Fibroblast of gingiva (primary cell): ENCODE measurements around the gene SPINT2.
"Not testable (repeated sequence)": the region's sequence is repeated elsewhere in the genome, so short reads cannot be mapped to it uniquely, and the experiment has no call there.

ENCODE experiments used
- DNase-seq: peaks from one replicate; pipeline ENCODE4 v3.0.0-alpha.2; 2011; ENCODE audit warnings: low read depth

SPINT2 gene

DNA sequence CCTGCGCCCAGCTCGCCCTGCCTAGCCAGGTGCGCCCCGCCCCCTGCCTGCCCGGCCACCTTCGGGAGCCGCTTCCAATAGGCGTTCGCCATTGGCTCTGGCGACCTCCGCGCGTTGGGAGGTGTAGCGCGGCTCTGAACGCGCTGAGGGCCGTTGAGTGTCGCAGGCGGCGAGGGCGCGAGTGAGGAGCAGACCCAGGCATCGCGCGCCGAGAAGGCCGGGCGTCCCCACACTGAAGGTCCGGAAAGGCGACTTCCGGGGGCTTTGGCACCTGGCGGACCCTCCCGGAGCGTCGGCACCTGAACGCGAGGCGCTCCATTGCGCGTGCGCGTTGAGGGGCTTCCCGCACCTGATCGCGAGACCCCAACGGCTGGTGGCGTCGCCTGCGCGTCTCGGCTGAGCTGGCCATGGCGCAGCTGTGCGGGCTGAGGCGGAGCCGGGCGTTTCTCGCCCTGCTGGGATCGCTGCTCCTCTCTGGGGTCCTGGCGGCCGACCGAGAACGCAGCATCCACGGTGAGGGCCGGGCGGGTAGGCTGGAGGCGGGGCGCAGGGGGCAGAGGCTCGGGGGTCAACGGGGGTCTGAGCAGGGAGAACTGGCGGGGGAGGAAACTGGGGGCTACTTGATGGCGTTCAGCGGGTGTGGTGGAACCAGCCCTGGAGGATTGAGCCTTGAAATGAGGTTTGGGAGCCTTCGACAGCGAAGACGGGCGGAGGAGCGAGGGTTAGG lies at the start of gene SPINT2:
TSS of gene SPINT2 (plus strand) at position 88 of the 727 bp plus-strand sequence. CDS start at position 408, 320 bp downstream.
- no peak for DNase-seq

GRCh38 chr19:38216785-38217641 lies 47.4 kb upstream of the SPINT2 start:
- DNase-seq, result no peak

DNA sequence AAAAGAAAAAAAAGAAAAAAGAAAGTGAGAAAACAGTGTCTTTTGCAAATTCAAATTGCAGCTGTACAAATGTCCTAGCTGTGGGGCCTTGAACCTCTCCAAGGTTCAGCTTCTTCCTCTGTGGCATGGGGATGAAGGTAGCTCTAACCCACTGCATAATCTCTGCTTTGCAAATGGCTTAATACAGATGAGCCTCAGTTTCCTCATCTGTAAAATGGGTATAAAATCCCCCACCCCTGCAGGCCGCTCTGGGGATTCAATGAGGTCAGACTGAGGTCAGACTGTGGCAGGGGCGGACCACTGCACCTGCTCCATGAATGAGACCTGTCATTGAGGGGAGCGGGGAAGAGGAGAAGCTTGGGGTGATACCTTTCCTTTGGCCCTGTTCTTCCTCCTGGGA lies 46.2 kb upstream of the SPINT2 start:
- DNase-seq, result no peak

- DNase-seq, result no peak
These were observed 45.2 kb upstream of the SPINT2 start for GRCh38 chr19:38219221-38219620.

- DNase-seq, result no peak
These were observed 43.0 kb upstream of the SPINT2 start for GRCh38 chr19:38221421-38221820.

DNA sequence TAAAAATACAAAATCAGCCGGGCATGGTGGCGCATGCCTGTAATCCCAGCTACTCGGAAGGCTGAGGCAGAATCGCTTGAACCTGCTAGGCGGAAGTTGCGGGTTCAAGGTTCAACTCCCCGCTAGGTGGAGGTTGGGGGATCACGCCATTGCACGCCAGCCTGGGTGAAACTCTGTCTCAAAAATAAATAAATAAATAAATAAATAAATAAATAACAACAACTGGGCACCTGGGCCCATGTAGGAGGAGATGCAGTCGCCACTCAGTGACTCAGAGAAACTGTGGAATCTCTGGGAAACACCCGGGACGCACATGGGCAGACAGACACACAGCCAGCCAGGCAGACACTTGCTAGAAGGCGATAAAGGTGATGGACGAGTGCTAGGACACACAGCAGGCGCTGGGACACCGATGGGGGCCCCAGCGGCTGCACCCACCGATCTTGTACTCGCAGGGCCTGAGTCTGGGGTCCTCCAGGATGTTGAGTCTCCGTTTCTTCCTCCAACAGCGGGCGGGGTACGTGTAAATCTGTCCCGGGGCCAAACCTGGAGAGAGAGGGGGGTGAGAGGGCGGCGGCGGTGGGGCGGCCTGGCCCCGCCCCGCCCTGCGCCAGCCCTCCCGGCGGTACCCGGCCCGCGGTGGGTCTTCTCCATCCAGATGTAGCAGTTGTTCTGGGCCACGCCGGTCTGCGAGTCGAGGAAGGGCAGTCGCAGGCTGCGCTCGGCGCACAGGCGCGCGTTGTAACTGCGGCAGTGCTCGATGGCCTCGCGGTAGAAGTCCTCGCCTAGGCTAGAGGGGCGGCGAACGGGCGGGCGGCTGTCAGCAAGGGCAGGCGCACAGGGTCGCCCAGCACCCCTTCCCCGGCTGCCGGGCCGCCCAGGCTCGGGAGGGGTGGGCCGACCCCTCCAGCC lies 42.2 kb upstream of the SPINT2 start:
- DNase-seq, result no peak

DNA sequence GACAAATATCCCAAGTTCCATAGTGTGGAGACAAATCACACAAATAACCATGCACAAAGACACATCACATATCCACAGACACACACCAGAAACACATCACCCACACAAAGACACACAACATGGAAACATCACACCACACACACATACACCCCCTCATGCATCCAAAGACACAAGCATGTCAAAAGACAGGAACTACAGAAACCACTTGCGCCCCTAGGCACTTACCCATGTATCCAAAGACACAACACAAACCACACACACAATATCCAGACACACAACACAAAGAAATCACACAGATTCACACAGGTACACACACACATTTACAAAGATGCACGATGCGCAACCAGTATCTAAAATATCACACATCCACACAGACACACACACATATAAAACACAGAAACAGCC lies 41.3 kb upstream of the SPINT2 start:
- no peak for DNase-seq

DNA sequence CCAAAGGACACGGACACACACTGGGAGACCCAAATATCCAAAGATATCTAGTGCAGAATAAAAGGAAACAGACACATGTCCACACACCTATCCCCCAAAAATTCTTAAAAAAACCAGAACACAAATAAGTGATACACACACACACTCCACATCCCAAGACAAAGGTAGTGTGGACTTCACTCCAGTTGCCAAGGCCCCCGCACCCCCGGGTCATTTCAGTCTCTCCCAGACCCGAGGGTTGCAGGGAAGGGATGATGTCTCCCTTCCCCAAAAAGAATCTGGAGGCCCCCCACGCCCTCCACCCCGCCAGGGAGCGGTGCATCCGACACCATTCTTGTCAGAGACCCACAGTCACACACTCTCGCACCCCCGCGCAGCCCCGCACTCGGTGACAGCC lies 40.8 kb upstream of the SPINT2 start:
- DNase-seq, result no peak

DNA sequence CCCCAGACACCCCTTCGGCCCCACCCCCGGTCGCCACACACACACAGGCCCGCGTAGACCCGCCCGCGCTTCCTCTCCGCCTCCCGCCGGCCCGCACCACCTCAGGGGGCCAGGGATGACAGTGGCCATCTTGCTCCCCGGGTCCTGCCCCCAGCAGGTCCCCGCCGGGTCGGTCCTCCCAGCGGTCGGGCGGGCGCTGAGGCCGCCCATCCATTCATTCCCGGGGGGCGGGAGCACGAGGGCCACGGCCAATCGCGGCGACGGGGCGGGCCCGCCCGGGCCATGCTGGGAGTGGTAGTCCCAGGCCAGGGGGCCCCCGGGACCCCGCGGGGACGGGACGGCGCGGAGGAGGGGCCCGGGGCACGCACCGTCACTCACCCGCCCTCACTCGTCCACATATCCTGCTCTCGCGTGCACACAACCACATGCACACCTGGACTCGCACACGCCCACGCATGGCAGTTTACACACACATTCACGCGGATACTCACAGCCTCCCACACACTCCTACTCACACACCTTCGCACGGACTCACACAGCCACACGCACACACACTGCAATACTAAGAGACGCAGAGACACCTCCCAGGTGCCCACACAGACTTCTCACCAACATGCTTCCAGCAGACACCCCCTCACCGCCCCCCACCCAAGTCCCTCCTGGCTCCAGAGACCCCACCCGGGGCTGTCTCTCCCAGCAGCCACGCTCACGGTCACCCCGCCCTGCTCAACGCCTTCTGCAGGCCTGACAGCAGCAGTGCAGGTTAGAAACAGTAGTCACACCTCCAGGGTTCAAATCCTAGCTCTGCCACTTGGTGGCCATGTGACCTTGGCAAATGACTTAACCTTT lies 40.1 kb upstream of the SPINT2 start, which contains the start of gene DPF1:
TSS of gene DPF1 (minus strand) at position 209 of the 849 bp plus-strand sequence. CDS start at position 129, 80 bp downstream.
- peak; percentile 56 for DNase-seq

DNA sequence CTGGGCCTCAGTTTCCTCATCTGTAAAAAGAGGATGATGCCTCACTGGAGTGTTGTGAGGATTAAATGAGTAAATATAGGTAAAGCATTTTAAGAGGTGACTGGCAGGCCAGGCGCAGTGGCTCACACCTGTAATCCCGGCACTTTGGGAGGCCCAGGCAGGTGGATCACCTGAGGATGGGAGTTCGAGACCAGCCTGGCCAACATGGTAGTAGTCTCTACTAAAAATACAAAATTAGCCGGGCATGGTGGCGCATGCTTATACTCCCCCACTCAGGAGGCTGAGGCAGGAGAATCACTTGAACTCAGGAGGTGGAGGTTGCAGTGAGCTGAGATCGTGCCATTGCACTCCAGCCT lies 39.5 kb upstream of the SPINT2 start:
- not testable (repeated sequence) for DNase-seq

- DNase-seq, result no peak
These were observed 36.9 kb upstream of the SPINT2 start for GRCh38 chr19:38227287-38228004.

DNA sequence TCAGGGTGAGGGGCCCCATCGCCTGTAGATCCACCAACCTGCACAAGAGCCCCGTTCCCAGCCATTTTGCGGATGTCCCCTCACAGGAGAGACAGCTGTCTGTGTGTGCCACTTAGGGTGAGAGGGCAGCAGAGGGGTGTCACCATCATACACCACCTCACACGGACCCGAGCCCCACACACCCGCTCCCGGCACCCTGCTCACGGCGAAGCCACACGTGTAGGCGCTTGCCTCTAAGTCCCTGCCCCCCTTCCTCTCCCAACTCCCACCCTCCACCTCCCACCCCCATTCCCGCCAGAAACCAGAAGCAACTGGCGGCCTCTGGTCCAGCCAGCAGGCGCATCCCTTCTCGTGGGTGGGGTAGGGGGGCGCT lies 36.4 kb upstream of the SPINT2 start:
- no peak for DNase-seq

GRCh38 chr19:38228491-38229439 lies 35.6 kb upstream of the SPINT2 start:
- DNase-seq, result no peak

DNA sequence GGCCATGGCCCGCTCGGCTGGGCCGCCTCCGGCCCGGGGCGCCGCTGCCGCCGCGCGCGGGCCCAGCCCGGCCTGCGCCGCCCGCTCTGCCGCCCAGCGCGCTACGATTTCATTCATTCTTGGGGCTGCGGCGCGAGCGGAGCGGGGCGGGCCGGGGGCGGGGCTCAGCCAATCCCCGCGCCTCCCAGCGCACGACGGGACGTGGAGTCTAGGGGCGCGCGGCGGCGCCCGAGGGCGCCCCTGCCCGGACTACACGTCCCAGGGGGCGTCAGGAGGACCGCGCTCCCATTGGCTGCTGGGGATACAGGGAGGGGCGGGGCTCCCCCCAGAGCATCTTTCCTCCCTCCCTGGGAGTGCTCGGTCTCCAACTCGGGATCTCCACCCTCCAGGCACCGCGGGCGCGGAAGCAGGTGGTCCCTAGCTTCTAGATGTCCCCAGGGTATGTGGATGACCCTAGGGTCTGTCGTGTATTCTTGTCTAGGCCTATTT lies 34.7 kb upstream of the SPINT2 start:
- peak; percentile 83 for DNase-seq

DNA sequence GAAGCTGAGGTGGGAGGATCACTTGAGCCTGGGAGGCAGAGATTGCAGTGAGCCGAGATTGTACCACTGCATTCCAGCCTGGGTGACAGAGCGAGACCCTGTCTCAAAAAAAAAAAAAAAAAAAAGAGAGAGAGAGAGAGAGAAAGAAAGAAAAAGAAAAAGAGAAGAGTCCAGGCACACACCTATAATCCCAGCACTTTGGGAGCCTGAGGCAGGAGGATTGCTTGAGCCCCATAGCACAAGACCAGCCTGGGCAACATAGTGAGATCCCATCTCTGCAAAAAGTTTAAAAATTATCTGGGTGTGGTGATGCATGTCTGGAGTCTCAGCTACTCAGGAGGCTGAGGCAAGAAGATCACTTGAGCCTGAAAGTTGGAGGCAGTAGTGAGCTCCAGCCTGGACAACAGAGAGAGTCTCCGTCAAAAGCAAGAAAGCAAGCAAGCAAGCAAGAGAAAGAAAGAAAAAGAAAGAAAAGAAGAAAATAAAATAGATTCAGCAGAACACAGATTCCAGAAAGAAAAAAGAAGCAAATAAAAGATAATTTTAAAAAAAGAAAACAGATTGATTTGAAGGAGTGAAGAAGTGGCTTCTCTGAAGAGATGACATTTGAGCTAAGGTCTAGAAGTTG lies 33.8 kb upstream of the SPINT2 start:
- DNase-seq, result not testable (repeated sequence)

GRCh38 chr19:38231918-38232317 lies 32.5 kb upstream of the SPINT2 start:
- no peak for DNase-seq

- DNase-seq, result peak; percentile 39
These were observed 30.6 kb upstream of the SPINT2 start for GRCh38 chr19:38233740-38234251.

DNA sequence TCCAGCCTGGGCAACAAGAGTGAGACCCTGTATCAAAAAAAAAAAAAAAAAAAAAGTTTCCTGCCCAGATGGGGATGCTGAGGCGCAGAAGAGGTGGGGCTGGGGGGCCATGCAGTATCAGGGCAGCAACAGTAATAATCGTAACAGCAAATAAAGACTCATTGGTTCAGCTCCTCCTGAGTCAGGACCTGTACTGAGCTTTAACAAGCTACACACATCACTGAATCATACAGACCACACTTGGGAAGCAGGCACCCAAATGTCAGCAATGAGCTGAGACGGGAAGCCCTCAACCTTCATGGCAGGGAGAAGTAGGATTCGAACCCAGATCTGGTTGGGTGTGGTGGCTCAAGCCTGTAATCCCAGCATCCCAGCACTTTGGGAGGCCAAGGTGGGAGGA lies 29.8 kb upstream of the SPINT2 start:
- no peak for DNase-seq

DNA sequence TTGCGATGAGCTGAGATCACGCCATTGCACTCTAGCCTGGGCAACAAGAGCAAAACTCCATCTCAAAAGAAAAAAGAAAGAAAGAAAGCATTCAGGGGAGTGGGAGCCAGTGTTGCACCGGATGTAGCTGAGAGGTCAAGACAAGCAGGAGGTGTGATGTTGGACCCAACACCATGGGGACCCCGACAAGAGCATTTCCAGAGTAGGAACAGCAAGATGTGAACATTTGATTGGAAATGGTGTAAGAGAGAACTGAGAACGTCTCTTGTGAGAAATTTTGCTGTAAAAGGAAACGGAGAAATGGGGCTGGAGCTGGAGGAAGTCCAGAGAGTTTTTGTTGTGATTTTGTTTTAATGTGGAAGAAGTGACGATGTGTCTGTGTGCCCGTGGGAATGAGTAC lies 24.6 kb upstream of the SPINT2 start:
- DNase-seq, result no peak
